Osteocyte (in vitro differentiated cells): ENCODE results near the gene ZNF784. TPM values are rescaled to one million over a fixed set of nuclear protein-coding genes. Genes with fewer than 3 reads are reported as not detected.

ENCODE experiments used
- DNase-seq: peaks from one replicate; pipeline ENCODE4 v3.0.0; 2021; ENCODE audit warnings: mixed read lengths; ENCODE audit not compliant: unreplicated experiment; ENCODE audit errors: extremely low spot score
- H3K27ac Mint-ChIP-seq: one replicate; pipeline ENCODE4 v1.8.0; 2021; ENCODE audit warnings: mild to moderate bottlenecking, mixed read lengths; ENCODE audit not compliant: unreplicated experiment
- H3K27me3 Mint-ChIP-seq: one replicate; pipeline ENCODE4 v1.8.0; 2021; ENCODE audit warnings: mixed read lengths; ENCODE audit not compliant: unreplicated experiment
- H3K36me3 Mint-ChIP-seq: one replicate; pipeline ENCODE4 v1.8.0; 2021; ENCODE audit warnings: mixed read lengths; ENCODE audit not compliant: unreplicated experiment
- H3K4me1 Mint-ChIP-seq: one replicate; pipeline ENCODE4 v1.8.0; 2021; ENCODE audit warnings: mixed read lengths; ENCODE audit not compliant: unreplicated experiment
- H3K4me3 Mint-ChIP-seq: one replicate; pipeline ENCODE4 v1.8.0; 2021; ENCODE audit warnings: mild to moderate bottlenecking, moderate library complexity, mixed read lengths; ENCODE audit not compliant: unreplicated experiment
- H3K9me3 Mint-ChIP-seq: one replicate; pipeline ENCODE4 v1.8.0; 2021; ENCODE audit warnings: mixed read lengths; ENCODE audit not compliant: unreplicated experiment
- CTCF ChIP-seq: fragments of 200-600 bp; sonication (generic); IDR thresholded peaks from 2 replicates; pipeline ENCODE4 v1.5.0; 2021; ENCODE audit warnings: antibody characterized with exemption, mild to moderate bottlenecking, moderate library complexity
- total RNA-seq: library from RNA; stranded (reverse); gene quantifications from 2 replicates; pipeline ENCODE4 v1.2.1, GENCODE V29; 2021

Gene ZNF784
- total RNA-seq, 1 donor from 2014 or later: 9.6 TPM

DNA sequence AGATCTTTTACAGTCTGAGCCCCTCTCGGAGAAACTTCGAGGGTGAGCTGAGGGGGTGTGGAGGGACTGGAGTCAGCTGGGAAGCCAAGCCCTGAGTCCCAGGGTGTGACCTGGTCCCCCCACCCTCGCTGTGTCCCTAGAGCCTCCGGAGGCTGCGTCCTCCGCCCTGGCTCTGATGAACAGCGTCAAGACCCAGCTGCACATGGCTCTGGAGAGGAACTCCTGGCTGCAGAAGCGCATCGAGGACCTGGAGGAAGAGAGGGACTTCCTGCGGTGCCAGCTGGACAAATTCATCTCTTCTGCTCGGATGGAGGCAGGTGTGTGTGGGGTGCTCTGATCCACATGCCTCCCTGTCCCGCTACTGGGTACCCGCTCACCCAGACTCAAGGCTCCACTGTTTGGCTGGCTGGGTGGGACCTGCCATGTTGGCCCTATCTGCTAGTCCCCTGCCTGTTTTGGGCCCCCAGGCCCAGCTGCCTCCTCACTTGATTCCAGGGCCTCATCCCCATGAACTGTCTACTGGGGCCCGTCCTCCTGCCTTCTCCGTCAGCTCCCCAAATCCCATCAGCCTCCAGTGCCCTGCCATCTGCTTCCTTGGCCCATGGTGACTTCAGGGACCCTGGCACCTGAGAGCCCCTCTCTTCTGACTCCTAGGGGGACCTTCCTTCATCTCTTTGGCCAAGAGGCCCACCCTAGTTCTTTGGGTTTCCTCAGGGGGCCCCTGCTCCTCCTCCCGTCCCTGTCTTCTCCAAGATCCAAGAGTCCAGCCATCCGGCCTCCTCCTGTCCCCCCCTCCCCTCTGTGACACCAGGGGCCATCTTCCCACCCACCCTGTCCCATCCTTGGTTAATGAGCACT is 25.1 kb upstream of the ZNF784 start:
- H3K27ac Mint-ChIP-seq: peak overlapping the region; percentile 66
- no peak for DNase-seq
- TF ChIP-seq CTCF: no peak
- H3K4me1 Mint-ChIP-seq: peaks cover 38% of the 10 kb centered on the region
- H3K36me3 Mint-ChIP-seq: peaks cover 14% of the 10 kb centered on the region
- no peaks in the 10 kb centered on the region for H3K27me3 Mint-ChIP-seq
- H3K9me3 Mint-ChIP-seq: no peaks in the 10 kb centered on the region
- peak overlapping the region; percentile 79 for H3K4me3 Mint-ChIP-seq

GRCh38 chr19:55648585-55649267 is 24.4 kb upstream of the ZNF784 start:
- H3K9me3 Mint-ChIP-seq: no peaks in the 10 kb centered on the region
- peak overlapping the region; percentile 79 for H3K4me3 Mint-ChIP-seq
- no peak for DNase-seq
- H3K4me1 Mint-ChIP-seq: peaks cover 44% of the 10 kb centered on the region
- no peak for TF ChIP-seq CTCF
- H3K36me3 Mint-ChIP-seq: peaks cover 14% of the 10 kb centered on the region
- no peaks in the 10 kb centered on the region for H3K27me3 Mint-ChIP-seq
- H3K27ac Mint-ChIP-seq: peak overlapping the region; percentile 66

DNA sequence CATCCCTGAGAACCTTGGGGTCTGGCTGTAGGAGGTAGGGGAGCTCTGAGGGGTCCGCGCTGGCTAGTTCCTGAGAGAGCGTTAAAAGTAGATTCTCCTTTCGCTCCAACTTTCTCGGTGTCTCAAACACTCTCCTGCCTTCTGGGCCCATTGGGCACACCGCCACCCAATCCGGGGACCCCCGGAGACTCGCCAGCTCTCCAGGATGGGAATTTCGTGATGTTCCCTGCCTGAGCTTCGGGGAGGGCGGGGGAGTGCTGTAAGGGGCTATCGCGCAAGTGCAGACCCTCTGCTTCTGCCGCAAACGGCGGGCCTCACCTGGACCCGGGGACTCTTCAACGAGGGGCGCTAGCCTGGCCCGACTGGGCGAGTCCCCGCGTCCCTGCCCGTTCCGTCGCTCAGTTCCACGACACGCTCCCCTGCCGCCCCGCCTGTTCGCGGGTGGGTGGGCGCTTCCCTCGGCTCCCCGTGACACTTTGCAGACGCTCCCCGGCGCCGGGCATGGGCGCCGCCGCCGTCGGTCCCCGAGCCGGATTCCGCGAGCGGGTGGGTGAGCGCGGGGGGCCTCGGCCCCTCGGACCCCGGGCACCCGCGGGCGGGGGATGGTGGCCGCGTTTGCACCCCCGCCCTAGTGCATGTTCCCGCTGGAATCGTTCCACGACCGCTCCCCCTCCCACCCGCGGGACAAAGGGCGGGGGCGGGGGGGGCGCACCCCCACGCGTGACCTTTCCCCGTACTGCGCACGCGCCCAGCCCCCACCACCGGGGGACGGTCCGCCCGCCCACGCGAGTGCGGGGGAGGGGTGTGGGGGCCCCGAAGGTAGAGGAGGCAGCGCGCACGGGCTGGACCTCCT is 23.6 kb upstream of the ZNF784 start, which contains the start of gene CCDC106:
CCDC106 (plus strand) TSS at position 481 of the 853 bp plus-strand sequence. CDS start 835 bp downstream, outside the sequence.
- H3K4me1 Mint-ChIP-seq: peaks cover 48% of the 10 kb centered on the region
- no peak for DNase-seq
- no peaks in the 10 kb centered on the region for H3K27me3 Mint-ChIP-seq
- no peak for TF ChIP-seq CTCF
- H3K27ac Mint-ChIP-seq: peak within 1 kb of the TSS; percentile 80
- H3K36me3 Mint-ChIP-seq: peaks cover 14% of the 10 kb centered on the region
- H3K4me3 Mint-ChIP-seq: peak within 1 kb of the TSS; percentile 87
- H3K9me3 Mint-ChIP-seq: no peaks in the 10 kb centered on the region

GRCh38 chr19:55646889-55647731 is 22.7 kb upstream of the ZNF784 start:
- H3K27ac Mint-ChIP-seq: peak overlapping the region; percentile 80
- peak overlapping the region; percentile 87 for H3K4me3 Mint-ChIP-seq
- H3K27me3 Mint-ChIP-seq: no peaks in the 10 kb centered on the region
- no peak for TF ChIP-seq CTCF
- H3K4me1 Mint-ChIP-seq: peaks cover 53% of the 10 kb centered on the region
- no peak for DNase-seq
- peaks cover 14% of the 10 kb centered on the region for H3K36me3 Mint-ChIP-seq
- H3K9me3 Mint-ChIP-seq: no peaks in the 10 kb centered on the region
